H1 (cell line): ENCODE measurements around the gene KRT6C. TPM values are rescaled to one million over a fixed set of nuclear protein-coding genes. Genes with fewer than 3 reads are reported as not detected.
A peak's percentile ranks its signal among the peaks of the same experiment; 100 is the strongest.

Experiments used
- CTCF ChIA-PET: fragments of 300-600 bp; sonication (Branson Sonifier 250); formaldehyde crosslinking; loops from one replicate; lab custom pipeline; 2021; ENCODE audit not compliant: partially characterized antibody; lab: Charles Lee
- POLR2A ChIA-PET: fragments of 300-600 bp; sonication (Branson Sonifier 250); formaldehyde crosslinking; loops from one replicate; lab custom pipeline; 2021; ENCODE audit warnings: inconsistent platforms; ENCODE audit not compliant: partially characterized antibody; lab: Charles Lee
- DNase-seq, 2 experiments: peaks; one replicate each; pipeline versions ENCODE4 v3.0.0 to v3.0.0-alpha.2; 2010 to 2022; ENCODE audit warnings: low spot score in 2 of 2, low read depth in 1 of 2, mixed read lengths in 1 of 2
- FAIRE-seq: peaks from 2 replicates; lab custom pipeline; 2011; peaks lifted over from hg19 to GRCh38; lab: Jason Lieb, UNC
- H2AFZ ChIP-seq: 2 replicates; pipeline ENCODE4 v1.8.1; 2012; ENCODE audit warnings: low read length, inconsistent platforms
- H2AK5ac ChIP-seq: 2 replicates; pipeline ENCODE4 v1.6.1; 2013; ENCODE audit warnings: low read depth, low read length
- H2BK120ac ChIP-seq: replicated peaks from 2 replicates; pipeline ENCODE3; 2013; ENCODE audit warnings: low read depth, low read length, inconsistent platforms
- H2BK12ac ChIP-seq: 2 replicates; pipeline ENCODE4 v1.6.1; 2013; ENCODE audit warnings: low read depth, low read length
- H2BK15ac ChIP-seq: 2 replicates; pipeline ENCODE4 v1.6.1; 2013; ENCODE audit warnings: low read length
- H2BK20ac ChIP-seq: 2 replicates; pipeline ENCODE4 v1.6.1; 2013; ENCODE audit warnings: low read length
- H2BK5ac ChIP-seq: 2 replicates; pipeline ENCODE4 v1.6.1; 2013; ENCODE audit warnings: low read depth, low read length
- H3K14ac ChIP-seq: 2 replicates; pipeline ENCODE4 v1.6.1; 2013; ENCODE audit warnings: inconsistent platforms; ENCODE audit not compliant: insufficient read length
- H3K18ac ChIP-seq: 2 replicates; pipeline ENCODE4 v1.6.1; 2013; ENCODE audit warnings: low read length; ENCODE audit errors: extremely low read depth
- H3K23ac ChIP-seq: 2 replicates; pipeline ENCODE4 v1.6.1; 2013; ENCODE audit warnings: inconsistent platforms; ENCODE audit not compliant: insufficient read length
- H3K23me2 ChIP-seq: 2 replicates; pipeline ENCODE4 v1.6.1; 2013; ENCODE audit warnings: low read depth, low read length
- H3K27ac ChIP-seq: 2 replicates; pipeline ENCODE4 v1.6.1; 2011; ENCODE audit warnings: low read depth, low read length, inconsistent platforms
- H3K27me3 ChIP-seq, 4 experiments: replicated peaks in 1 of 4; 1 replicate in 1 of 4; 2 replicates in 3 of 4; pipeline versions ENCODE4 v1.6.1 to v1.8.1; 2011 to 2013; ENCODE audit warnings: low read length in 3 of 4, mild to moderate bottlenecking in 3 of 4, inconsistent platforms in 2 of 4, mixed read lengths in 2 of 4, moderate library complexity in 1 of 4; ENCODE audit not compliant: control insufficient read depth in 3 of 4, insufficient read depth in 3 of 4; ENCODE audit errors: extremely low read depth in 1 of 4
- H3K36me3 ChIP-seq, 4 experiments: 2 replicates each; pipeline versions ENCODE4 v1.6.1 to v1.8.1; 2011 to 2013; ENCODE audit warnings: mild to moderate bottlenecking in 4 of 4, low read length in 3 of 4, moderate library complexity in 2 of 4, control low read depth in 1 of 4, inconsistent platforms in 1 of 4; ENCODE audit not compliant: insufficient read depth in 4 of 4, control insufficient read depth in 2 of 4
- H3K4ac ChIP-seq: replicated peaks from 2 replicates; pipeline ENCODE3; 2013; ENCODE audit warnings: low read length, low read depth, mixed read lengths, inconsistent platforms; ENCODE audit not compliant: insufficient read length
- H3K4me1 ChIP-seq, 4 experiments: replicated peaks in 1 of 4; 1 replicate in 1 of 4; 2 replicates in 3 of 4; pipeline versions ENCODE4 v1.6.1 to v1.8.1; 2011 to 2013; ENCODE audit warnings: low read length in 3 of 4, inconsistent platforms in 2 of 4, mixed read lengths in 1 of 4; ENCODE audit not compliant: insufficient read depth in 4 of 4, control insufficient read depth in 3 of 4
- H3K4me2 ChIP-seq, 2 experiments: 2 replicates each; pipeline versions ENCODE4 v1.6.1 to v1.8.1; 2011 to 2013; ENCODE audit warnings: low read depth in 2 of 2, low read length in 2 of 2, control low read depth in 1 of 2, inconsistent platforms in 1 of 2, mild to moderate bottlenecking in 1 of 2; ENCODE audit not compliant: insufficient read depth in 1 of 2
- H3K4me3 ChIP-seq, 4 experiments: fragments of 200-600, 300-600 bp in 1 of 4; sonication (generic), shearing (Covaris generic), sonication (Bioruptor Twin) in 1 of 4; 2 replicates each; pipeline versions ENCODE4 v1.5.1 to v1.8.1; 2011 to 2016; ENCODE audit warnings: low read length in 4 of 4, low read depth in 3 of 4, control low read depth in 2 of 4, inconsistent platforms in 2 of 4, mild to moderate bottlenecking in 2 of 4, mixed read lengths in 1 of 4, moderate library complexity in 1 of 4; ENCODE audit not compliant: insufficient read depth in 2 of 4; ENCODE audit errors: extremely low read depth in 1 of 4
- H3K56ac ChIP-seq: replicated peaks from 2 replicates; pipeline ENCODE3; 2013; ENCODE audit warnings: low read depth, mild to moderate bottlenecking, mixed read lengths, low read length, inconsistent platforms; ENCODE audit not compliant: insufficient read length
- H3K79me1 ChIP-seq: 2 replicates; pipeline ENCODE4 v1.6.1; 2013; ENCODE audit warnings: low read depth, low read length, control low read depth
- H3K79me2 ChIP-seq, 2 experiments: 2 replicates each; pipeline versions ENCODE4 v1.6.1 to v1.8.1; 2012 to 2013; ENCODE audit warnings: low read length in 2 of 2, mild to moderate bottlenecking in 2 of 2, inconsistent platforms in 1 of 2; ENCODE audit not compliant: insufficient read depth in 2 of 2, control insufficient read depth in 1 of 2
- H3K9ac ChIP-seq, 4 experiments: replicated peaks in 1 of 4; 1 replicate in 1 of 4; 2 replicates in 3 of 4; pipeline versions ENCODE4 v1.6.1 to v1.8.1; 2011 to 2013; ENCODE audit warnings: low read depth in 3 of 4, low read length in 3 of 4, control low read depth in 2 of 4, mild to moderate bottlenecking in 2 of 4, moderate library complexity in 2 of 4, inconsistent platforms in 1 of 4; ENCODE audit errors: extremely low read depth in 1 of 4
- H3K9me3 ChIP-seq, 2 experiments: 2 replicates each; pipeline versions ENCODE4 v1.6.1 to v1.8.1; 2012 to 2013; ENCODE audit warnings: mild to moderate bottlenecking in 2 of 2, moderate library complexity in 2 of 2, control low read depth in 1 of 2, inconsistent platforms in 1 of 2, low read depth in 1 of 2, low read length in 1 of 2, mixed read lengths in 1 of 2; ENCODE audit not compliant: insufficient read depth in 2 of 2
- H4K20me1 ChIP-seq, 2 experiments: replicated peaks in 1 of 2; 2 replicates each; pipeline versions ENCODE3 to v1.8.1; 2011 to 2013; ENCODE audit warnings: inconsistent platforms in 2 of 2, low read length in 2 of 2, mild to moderate bottlenecking in 1 of 2; ENCODE audit not compliant: insufficient read depth in 2 of 2, control insufficient read depth in 1 of 2
- H4K5ac ChIP-seq: 2 replicates; pipeline ENCODE4 v1.6.1; 2013; ENCODE audit warnings: low read length, low read depth, mixed read lengths, inconsistent platforms; ENCODE audit not compliant: insufficient read length
- H4K8ac ChIP-seq: 2 replicates; pipeline ENCODE4 v1.8.0; 2013; ENCODE audit warnings: mild to moderate bottlenecking, moderate library complexity, low read length, inconsistent platforms; ENCODE audit not compliant: insufficient read depth; ENCODE audit errors: extremely low read depth
- H4K91ac ChIP-seq: replicated peaks from 2 replicates; pipeline ENCODE3; 2013; ENCODE audit warnings: low read length, mixed read lengths, inconsistent platforms; ENCODE audit not compliant: insufficient read length
- BCL11A ChIP-seq, 2 experiments: IDR thresholded peaks; one replicate each; pipeline ENCODE4 v1.6.1; 2011; ENCODE audit warnings: low read depth in 2 of 2, low read length in 2 of 2, mild to moderate bottlenecking in 2 of 2
- BRCA1 ChIP-seq: IDR thresholded peaks from 2 replicates; pipeline ENCODE4 v1.6.1; 2012; ENCODE audit warnings: low read depth, low read length, improper control_type of control experiment
- CBX5 ChIP-seq: fragments of 300-800, 300-1000 bp; sonication (generic); IDR thresholded peaks from 2 replicates; pipeline ENCODE4 v1.7.1; 2016; ENCODE audit warnings: antibody characterized with exemption, low read length, low read depth
- EP300 ChIP-seq, 2 experiments: IDR thresholded peaks; 1 replicate in 1 of 2; 2 replicates in 1 of 2; pipeline ENCODE4 v1.6.1; 2011 to 2012; ENCODE audit warnings: low read depth in 2 of 2, low read length in 2 of 2, mild to moderate bottlenecking in 2 of 2, borderline replicate concordance in 1 of 2, inconsistent platforms in 1 of 2, moderate library complexity in 1 of 2
- HDAC2 ChIP-seq, 2 experiments: fragments of 300-600 bp in 1 of 2; sonication (generic) in 1 of 2; IDR thresholded peaks; 2 replicates each; pipeline ENCODE4 v1.6.1; 2011 to 2012; ENCODE audit warnings: low read depth in 2 of 2, low read length in 2 of 2, mild to moderate bottlenecking in 2 of 2, moderate library complexity in 2 of 2, borderline replicate concordance in 1 of 2, inconsistent platforms in 1 of 2
- POLR2A ChIP-seq, 2 experiments: IDR thresholded peaks; 1 replicate in 1 of 2; 2 replicates in 1 of 2; pipeline ENCODE4 v1.6.1; 2011; ENCODE audit warnings: low read depth in 2 of 2, low read length in 2 of 2, mild to moderate bottlenecking in 2 of 2; ENCODE audit errors: control extremely low read depth in 1 of 2
- RNF2 ChIP-seq: fragments of 200-900, 300-1000 bp; sonication (generic); IDR thresholded peaks from 2 replicates; pipeline ENCODE4 v1.7.1; 2016; ENCODE audit warnings: borderline replicate concordance, low read depth, mild to moderate bottlenecking, antibody characterized with exemption, low read length; ENCODE audit not compliant: poor library complexity, severe bottlenecking; ENCODE audit errors: missing control alignments
- SRF ChIP-seq: IDR thresholded peaks from 2 replicates; pipeline ENCODE4 v1.6.1; 2011; ENCODE audit warnings: mild to moderate bottlenecking, low read depth, low read length, moderate library complexity
- TEAD4 ChIP-seq: IDR thresholded peaks from 2 replicates; pipeline ENCODE4 v1.6.1; 2012; ENCODE audit warnings: low read depth, low read length, inconsistent platforms, mixed read lengths
- ZNF274 ChIP-seq: IDR thresholded peaks from 2 replicates; pipeline ENCODE4 v1.7.0; 2012; ENCODE audit warnings: low read length, borderline replicate concordance; ENCODE audit errors: extremely low read depth
- WGBS, 2 experiments: shearing (Covaris generic) in 1 of 2; methylation state at CpG; one replicate each; pipeline versions ENCODE4 v1.1.6 to v1.1.7; 2013 to 2015; ENCODE audit warnings: low lambda C conversion rate in 2 of 2, mixed read lengths in 2 of 2, inconsistent platforms in 1 of 2, low coverage in 1 of 2, missing lambda C conversion rate in 1 of 2; ENCODE audit not compliant: insufficient replicate concordance in 2 of 2, insufficient coverage in 1 of 2, insufficient read length in 1 of 2; ENCODE audit errors: extremely low coverage in 1 of 2, missing lambda C conversion rate in 1 of 2; 5-methylcytosine and 5-hydroxymethylcytosine counted together
- polyA plus RNA-seq, 7 experiments: library from polyadenylated mRNA; depleted of rRNA in 3 of 7; stranded (reverse) in 5 of 7; unstranded in 2 of 7; fragments of >200 nt in 5 of 7; fragments of 200-250 nt in 2 of 7; gene quantifications; 1 replicate in 5 of 7; 2 replicates in 1 of 7; 4 replicates in 1 of 7; pipeline versions ENCODE4 v1.2.1 to v1.2.3, GENCODE V29; 2011 to 2013; ENCODE audit warnings: missing spikeins in 2 of 7, mixed read lengths in 2 of 7
- total RNA-seq: library from RNA; stranded (reverse); fragmentation: NEBNext Ultra II Directional; extraction: Animal tissue kit (Norgen Biotek cat#: 25700); gene quantifications from 2 replicates; pipeline ENCODE4 v1.2.1, GENCODE V29; 2021
- TF ChIP-seq, protein P1 (sequence below): IDR thresholded peaks from 2 replicates; pipeline ENCODE4 v1.6.1; 2011; ENCODE audit warnings: low read depth, mild to moderate bottlenecking, low read length; ENCODE audit not compliant: insufficient read depth

The KRT6C gene
- total and polyA plus RNA-seq, 2 of the 8 experiments (the other 6 are each of a cell fraction or from before 2014, with no cell fraction given) = not detected

DNA sequence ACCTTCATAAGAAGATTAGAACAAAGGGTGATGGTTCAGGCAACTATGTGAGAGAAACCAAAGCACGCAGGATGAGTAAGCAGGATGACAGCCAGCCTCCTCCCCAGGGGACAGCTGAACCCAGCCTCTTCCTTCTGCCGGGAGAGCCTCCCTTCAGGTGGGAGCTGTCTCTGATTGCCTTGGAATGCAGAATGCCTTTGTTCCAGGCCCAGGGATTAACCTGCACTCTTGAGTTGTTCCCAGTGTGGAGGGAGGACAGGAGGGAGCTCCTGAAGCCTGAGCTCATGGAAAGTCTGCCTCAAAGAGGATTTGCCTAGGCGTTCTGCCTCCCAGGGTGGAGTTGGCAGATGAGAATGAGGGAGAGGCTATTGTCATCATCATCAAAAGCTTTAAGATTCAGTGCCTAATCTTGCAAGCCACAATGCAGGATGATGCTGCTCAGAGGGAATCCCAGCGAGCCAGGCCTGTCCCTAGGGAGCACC, 23.0 kb upstream of the KRT6C start:
- Histone ChIP-seq H3K14ac (no peak overlapping the region), H3K4me3 (peak overlapping the region in 2 of 4 experiments; percentile 2 to 17; a peak in 1 of 8 replicates), H3K4ac (no peak overlapping the region), H2AFZ (no peak overlapping the region), H2BK20ac (no peak overlapping the region), H3K56ac (no peak overlapping the region), H3K36me3 (no peaks in the 10 kb centered on the region), H2BK12ac (no peak overlapping the region), H2BK15ac (no peak overlapping the region), H4K8ac (no peak overlapping the region), H3K79me1 (no peaks in the 10 kb centered on the region), H2BK120ac (no peak overlapping the region), H3K23me2 (no peaks in the 10 kb centered on the region; the same call in 1 of the 2 replicates), H3K79me2 (no peaks in the 10 kb centered on the region), H4K20me1 (no peaks in the 10 kb centered on the region), H3K9me3 (no peaks in the 10 kb centered on the region), H3K27me3 (no peaks in the 10 kb centered on the region; a peak in 1 of 7 replicates), H3K18ac (0 out of 2 replicates have a peak overlapping the region, but pooled peaks have one; percentile 10), H4K5ac (no peak overlapping the region), H3K27ac (peak overlapping the region; percentile 25; the same call in 1 of the 2 replicates), H2AK5ac (no peak overlapping the region), H3K9ac (no peak overlapping the region), H2BK5ac (peak overlapping the region; percentile 47; the same call in 1 of the 2 replicates), H3K4me1 (peaks cover 5 to 10% (median 8%) of the 10 kb centered on the region in 4 experiments; a peak in 6 of 7 replicates), H3K4me2 (peak overlapping the region; percentile 7 to 32; a peak in 2 of 4 replicates), H3K23ac (no peak overlapping the region), H4K91ac (no peak overlapping the region)
- 50% methylated on average over 3 of the region's 4 CpGs; no CpG with 5 or more reads in 1 of the 2 experiments for WGBS, 2 experiments
- FAIRE-seq (peak; percentile 66), DNase-seq (no peak)
- POLR2A ChIA-PET = interaction anchor here (1.5 kb wide), 1 partner anchor 9 kb away, joined by 3 read pairs; no protein-coding TSS in a partner anchor
- CTCF ChIA-PET = interaction anchor here (1.2 to 4.6 kb wide), 7 partner anchors 9 to 353 kb away, joined by 3 to 29 read pairs (median 3); no protein-coding TSS in a partner anchor
- no peak for TF ChIP-seq RNF2
- no peak for TF ChIP-seq CBX5
- no peak for TF ChIP-seq SRF
- peak in 1 of 2 experiments; percentile 70; a peak in 1 of 4 replicates for TF ChIP-seq HDAC2 (IDR thresholded peaks at IDR 0.05; ENCODE audit: borderline replicate concordance in 1 of 2, low read depth in 2 of 2, low read length in 2 of 2)
- TF ChIP-seq, protein P1, sequence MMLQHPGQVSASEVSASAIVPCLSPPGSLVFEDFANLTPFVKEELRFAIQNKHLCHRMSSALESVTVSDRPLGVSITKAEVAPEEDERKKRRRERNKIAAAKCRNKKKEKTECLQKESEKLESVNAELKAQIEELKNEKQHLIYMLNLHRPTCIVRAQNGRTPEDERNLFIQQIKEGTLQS = no peak
- TF ChIP-seq EP300 (IDR thresholded peaks at IDR 0.05; ENCODE audit: borderline replicate concordance in 1 of 2, low read depth in 2 of 2, low read length in 2 of 2) = peak; percentile 15 to 17; a peak in 1 of 3 replicates
- TF ChIP-seq TEAD4 = peak; percentile 93
- no peak for TF ChIP-seq BCL11A (IDR thresholded peaks at IDR 0.05; ENCODE audit: low read depth in 2 of 2, low read length in 2 of 2)
- TF ChIP-seq ZNF274 = no peak
- TF ChIP-seq POLR2A (IDR thresholded peaks at IDR 0.05; ENCODE audit: control extremely low read depth in 1 of 2, low read depth in 2 of 2, low read length in 2 of 2) = no peak
- TF ChIP-seq BRCA1 = no peak
